HG03280 (cell line): ENCODE measurements around the gene BPIFA3.

Experiments
- ATAC-seq: cut with Tn5 transposase; IDR thresholded peaks from one replicate; pipeline ENCODE4 v1.9.1; 2021; ENCODE audit warnings: mild to moderate bottlenecking, moderate library complexity; ENCODE audit not compliant: unreplicated experiment

Gene BPIFA3

GRCh38 chr20:33211817-33212424 lies 5.2 kb upstream of the BPIFA3 start:
- ATAC-seq = no peak

GRCh38 chr20:33224399-33224798 lies 7.2 kb downstream of the BPIFA3 start:
- no peak for ATAC-seq

- ATAC-seq = no peak
Observed at GRCh38 chr20:33229843-33230242, 12.7 kb downstream of the BPIFA3 start.

GRCh38 chr20:33231237-33231636 lies 14.1 kb downstream of the BPIFA3 start:
- ATAC-seq = no peak

GRCh38 chr20:33232486-33233072 lies 15.4 kb downstream of the BPIFA3 start:
- no peak for ATAC-seq

- no peak for ATAC-seq
Observed at GRCh38 chr20:33233129-33233774, 16.1 kb downstream of the BPIFA3 start.

GRCh38 chr20:33234050-33234449 lies 16.9 kb downstream of the BPIFA3 start:
- ATAC-seq = no peak

- ATAC-seq = no peak
Observed at GRCh38 chr20:33235696-33236095, 18.5 kb downstream of the BPIFA3 start, which contains the start of gene BPIFA1. TSS of gene BPIFA1 (plus strand) at chr20:33235996. CDS start at chr20:33237712, 1,716 bp downstream.

- ATAC-seq = no peak
Observed at GRCh38 chr20:33236351-33236750, 19.2 kb downstream of the BPIFA3 start.

GRCh38 chr20:33237989-33238388 lies 20.8 kb downstream of the BPIFA3 start:
- no peak for ATAC-seq

- ATAC-seq = no peak
Observed at GRCh38 chr20:33239418-33239817, 22.3 kb downstream of the BPIFA3 start.

- no peak for ATAC-seq
Observed at GRCh38 chr20:33239979-33240736, 23.0 kb downstream of the BPIFA3 start.

GRCh38 chr20:33240923-33241322 lies 23.8 kb downstream of the BPIFA3 start:
- no peak for ATAC-seq

- ATAC-seq = no peak
Observed at GRCh38 chr20:33242319-33243100, 25.4 kb downstream of the BPIFA3 start.

- no peak for ATAC-seq
Observed at GRCh38 chr20:33246077-33246476, 28.9 kb downstream of the BPIFA3 start.

GRCh38 chr20:33249456-33249855 lies 32.3 kb downstream of the BPIFA3 start:
- no peak for ATAC-seq

GRCh38 chr20:33250666-33251065 lies 33.5 kb downstream of the BPIFA3 start:
- no peak for ATAC-seq

- ATAC-seq = no peak
Observed at GRCh38 chr20:33251496-33251895, 34.3 kb downstream of the BPIFA3 start.

- ATAC-seq = no peak
Observed at GRCh38 chr20:33252460-33252859, 35.3 kb downstream of the BPIFA3 start.

GRCh38 chr20:33255005-33255404 lies 37.9 kb downstream of the BPIFA3 start:
- no peak for ATAC-seq

- no peak for ATAC-seq
Observed at GRCh38 chr20:33257237-33257636, 40.1 kb downstream of the BPIFA3 start.
